Kasumi-1 (cell line): ENCODE data around the gene TBC1D22A.
A peak's percentile ranks its signal among the peaks of the same experiment; 100 is the strongest.

Experiments used
- DNase-seq, 2 experiments: peaks; one replicate each; lab custom pipeline; 2025; lab: John Stamatoyannopoulos, UW

TBC1D22A gene

GRCh38 chr22:46753360-46753759 lies 9.1 kb upstream of the TBC1D22A start:
- DNase-seq = no peak

GRCh38 chr22:46753761-46754109 lies 8.7 kb upstream of the TBC1D22A start:
- no peak for DNase-seq

GRCh38 chr22:46754110-46754799 lies 8.2 kb upstream of the TBC1D22A start:
- no peak for DNase-seq

- DNase-seq = no peak
Observed at GRCh38 chr22:46754826-46755225, 7.6 kb upstream of the TBC1D22A start.

GRCh38 chr22:46755525-46755924 lies 6.9 kb upstream of the TBC1D22A start:
- no peak for DNase-seq

- DNase-seq = no peak
Observed at GRCh38 chr22:46756097-46756496, 6.4 kb upstream of the TBC1D22A start.

GRCh38 chr22:46757104-46757503 lies 5.3 kb upstream of the TBC1D22A start:
- no peak for DNase-seq

GRCh38 chr22:46758121-46758520 lies 4.3 kb upstream of the TBC1D22A start:
- DNase-seq = peak; percentile 9 to 19

- DNase-seq = peak; percentile 75 to 87
Observed at GRCh38 chr22:46758867-46759290, 3.6 kb upstream of the TBC1D22A start.

- no peak for DNase-seq
Observed at GRCh38 chr22:46761017-46761416, 1.4 kb upstream of the TBC1D22A start.

- no peak for DNase-seq
Observed at GRCh38 chr22:46761539-46762237, 762 bp upstream of the TBC1D22A start.

GRCh38 chr22:46763051-46763705 lies 728 bp downstream of the TBC1D22A start:
- DNase-seq = peak in 1 of 2 experiments; percentile 12

- DNase-seq = no peak
Observed at GRCh38 chr22:46764140-46764680, 1.8 kb downstream of the TBC1D22A start.

- DNase-seq = no peak
Observed at GRCh38 chr22:46764779-46765485, 2.5 kb downstream of the TBC1D22A start.

GRCh38 chr22:46766611-46767010 lies 4.2 kb downstream of the TBC1D22A start:
- no peak for DNase-seq

- no peak for DNase-seq
Observed at GRCh38 chr22:46767249-46767985, 5.0 kb downstream of the TBC1D22A start.

- DNase-seq = no peak
Observed at GRCh38 chr22:46769191-46769675, 6.8 kb downstream of the TBC1D22A start.

- DNase-seq = no peak
Observed at GRCh38 chr22:46769706-46770105, 7.3 kb downstream of the TBC1D22A start.

GRCh38 chr22:46770151-46770641 lies 7.7 kb downstream of the TBC1D22A start:
- DNase-seq = no peak

GRCh38 chr22:46770726-46771125 lies 8.3 kb downstream of the TBC1D22A start:
- no peak for DNase-seq

GRCh38 chr22:46773076-46773475 lies 10.6 kb downstream of the TBC1D22A start:
- no peak for DNase-seq
